ACHN (cell line): ENCODE measurements around the gene VGLL3.
"Not testable (repeated sequence)": the region's sequence is repeated elsewhere in the genome, so short reads cannot be mapped to it uniquely, and the experiment has no call there.

ENCODE experiments used
- DNase-seq: peaks from one replicate; pipeline ENCODE4 v3.0.0-alpha.2; 2015
- in situ Hi-C: cut with HindIII; loops from 2 replicates; pipeline ENCODE4 v1.10.0; 2017; ENCODE audit warnings: low sequenced_read_pairs, low pct_ligation_motif_present, low pct_unique_long_range_greater_than_20kb

The VGLL3 gene

GRCh38 chr3:86991482-86991815 is 500 bp upstream of the VGLL3 start:
- no peak for DNase-seq
- in situ Hi-C loops = no loop called here

- DNase-seq = no peak
- in situ Hi-C loops = no loop called here
These were observed 776 bp downstream of the VGLL3 start for GRCh38 chr3:86990012-86990733.

GRCh38 chr3:86989611-86990010 is 1.3 kb downstream of the VGLL3 start:
- no peak for DNase-seq
- in situ Hi-C loops = no loop called here

GRCh38 chr3:86989006-86989405 is 1.9 kb downstream of the VGLL3 start:
- in situ Hi-C loops = no loop called here
- DNase-seq = no peak

GRCh38 chr3:86988235-86988634 is 2.7 kb downstream of the VGLL3 start:
- in situ Hi-C loops = no loop called here
- no peak for DNase-seq

- no peak for DNase-seq
- in situ Hi-C loops = no loop called here
These were observed 3.6 kb downstream of the VGLL3 start for GRCh38 chr3:86987421-86987715.

- no peak for DNase-seq
- in situ Hi-C loops = no loop called here
These were observed 4.1 kb downstream of the VGLL3 start for GRCh38 chr3:86986671-86987420.

- DNase-seq = no peak
- in situ Hi-C loops = no loop called here
These were observed 5.6 kb downstream of the VGLL3 start for GRCh38 chr3:86985181-86985826.

GRCh38 chr3:86984271-86984670 is 6.7 kb downstream of the VGLL3 start:
- no peak for DNase-seq

GRCh38 chr3:86982883-86983282 is 8.1 kb downstream of the VGLL3 start:
- DNase-seq = no peak
- in situ Hi-C loops = no loop called here

More at GRCh38 chr3:86984271-86984670, 6.7 kb downstream of the VGLL3 start:
- in situ Hi-C loops = no loop called here

GRCh38 chr3:86978111-86978551 is 12.8 kb downstream of the VGLL3 start:
- no peak for DNase-seq
- in situ Hi-C loops = no loop called here

- in situ Hi-C loops = no loop called here
- DNase-seq = no peak
These were observed 14.7 kb downstream of the VGLL3 start for GRCh38 chr3:86976219-86976618.

- in situ Hi-C loops, DNase-seq: not testable (repeated sequence)
These were observed 16.8 kb downstream of the VGLL3 start for GRCh38 chr3:86974177-86974576.

- DNase-seq = no peak
- in situ Hi-C loops = no loop called here
These were observed 17.5 kb downstream of the VGLL3 start for GRCh38 chr3:86973440-86973839.

GRCh38 chr3:86969500-86970189 is 21.3 kb downstream of the VGLL3 start:
- in situ Hi-C loops = no loop called here
- DNase-seq = peak; percentile 47

- DNase-seq = no peak
These were observed 22.6 kb downstream of the VGLL3 start for GRCh38 chr3:86968244-86968932.

GRCh38 chr3:86967062-86967461 is 23.9 kb downstream of the VGLL3 start:
- in situ Hi-C loops = no loop called here
- DNase-seq = no peak

More at GRCh38 chr3:86968244-86968932, 22.6 kb downstream of the VGLL3 start:
- in situ Hi-C loops = no loop called here

- no peak for DNase-seq
- in situ Hi-C loops = no loop called here
These were observed 25.8 kb downstream of the VGLL3 start for GRCh38 chr3:86965166-86965565.

- no peak for DNase-seq
- in situ Hi-C loops = no loop called here
These were observed 27.3 kb downstream of the VGLL3 start for GRCh38 chr3:86963611-86964010.
